Left renal cortex interstitium (tissue), 4 donors: ENCODE data around the gene ADAMTS8. TPM values are rescaled to one million over a fixed set of nuclear protein-coding genes. Genes with fewer than 3 reads are reported as not detected.
A peak's percentile ranks its signal among the peaks of the same experiment; 100 is the strongest.

ENCODE experiments used
- DNase-seq, 4 donors: peaks; one replicate each; pipeline ENCODE4 v3.0.0-alpha.2; 2013; ENCODE audit warnings: low read depth in 4 of 4, low spot score in 2 of 4, missing footprints in 1 of 4
- polyA plus RNA-seq, 4 donors: library from polyadenylated mRNA; unstranded; fragments of 120-200 nt; gene quantifications; one replicate each; pipeline ENCODE4 v1.2.1, GENCODE V29; 2013; ENCODE audit not compliant: insufficient read length in 4 of 4

The ADAMTS8 gene
- polyA plus RNA-seq, 4 donors, result 3.1 to 3.9 (median 3.4) TPM

GRCh38 chr11:130403271-130403804 is 25.1 kb downstream of the ADAMTS8 start:
- no peak for DNase-seq

GRCh38 chr11:130402570-130402969 is 25.8 kb downstream of the ADAMTS8 start:
- DNase-seq, result no peak

- no peak for DNase-seq
Measured at GRCh38 chr11:130400781-130401483, 27.5 kb downstream of the ADAMTS8 start.

GRCh38 chr11:130399196-130399595 is 29.2 kb downstream of the ADAMTS8 start:
- DNase-seq, result no peak

- no peak for DNase-seq
Measured at GRCh38 chr11:130397780-130398179, 30.6 kb downstream of the ADAMTS8 start.

GRCh38 chr11:130396965-130397364 is 31.4 kb downstream of the ADAMTS8 start:
- DNase-seq, result no peak

- DNase-seq, result no peak
Measured at GRCh38 chr11:130394615-130395014, 33.8 kb downstream of the ADAMTS8 start.

- no peak for DNase-seq
Measured at GRCh38 chr11:130391711-130392110, 36.7 kb downstream of the ADAMTS8 start.

GRCh38 chr11:130390071-130390758 is 38.2 kb downstream of the ADAMTS8 start:
- peak in 1 of 4 donors; percentile 32 for DNase-seq

- DNase-seq, result no peak
Measured at GRCh38 chr11:130389335-130389935, 39.0 kb downstream of the ADAMTS8 start.

- DNase-seq, result no peak
Measured at GRCh38 chr11:130388607-130389205, 39.7 kb downstream of the ADAMTS8 start.

- no peak for DNase-seq
Measured at GRCh38 chr11:130386056-130386455, 42.4 kb downstream of the ADAMTS8 start.

GRCh38 chr11:130383344-130384211 is 44.8 kb downstream of the ADAMTS8 start:
- peak in 1 of 4 donors; percentile 54 for DNase-seq

- DNase-seq, result no peak
Measured at GRCh38 chr11:130381317-130381716, 47.1 kb downstream of the ADAMTS8 start.

- DNase-seq, result no peak
Measured at GRCh38 chr11:130380778-130381177, 47.6 kb downstream of the ADAMTS8 start.

GRCh38 chr11:130379276-130379675 is 49.1 kb downstream of the ADAMTS8 start:
- no peak for DNase-seq

- DNase-seq, result no peak
Measured at GRCh38 chr11:130370845-130371590, 57.4 kb downstream of the ADAMTS8 start.

GRCh38 chr11:130369713-130370112 is 58.7 kb downstream of the ADAMTS8 start:
- no peak for DNase-seq

- peak in 3 of 4 donors; percentile 48 to 69 (median 58) for DNase-seq
Measured at GRCh38 chr11:130369141-130369691, 59.2 kb downstream of the ADAMTS8 start.
